SK-MEL-5 (cell line): ENCODE measurements around the gene ADD3. TPM values are rescaled to one million over a fixed set of nuclear protein-coding genes. Genes with fewer than 3 reads are reported as not detected.
"Not testable (repeated sequence)": the region's sequence is repeated elsewhere in the genome, so short reads cannot be mapped to it uniquely, and the experiment has no call there.

Experiments used
- DNase-seq: peaks from one replicate; pipeline ENCODE4 v3.0.0-alpha.2; 2016; ENCODE audit warnings: low read depth, low spot score
- in situ Hi-C: cut with HindIII; loops from 2 replicates; pipeline ENCODE4 v1.10.0; 2016; ENCODE audit warnings: low sequenced_read_pairs, high pct_unique_total_duplicates, low pct_unique_long_range_greater_than_20kb
- total RNA-seq: library from RNA; depleted of rRNA; stranded (reverse); fragments of >200 nt; shearing (Covaris generic); gene quantifications from 2 replicates; pipeline ENCODE4 v1.2.3, GENCODE V29; 2014

The ADD3 gene
- total RNA-seq, 1 experiment from 2014 or later = 131 TPM

DNA sequence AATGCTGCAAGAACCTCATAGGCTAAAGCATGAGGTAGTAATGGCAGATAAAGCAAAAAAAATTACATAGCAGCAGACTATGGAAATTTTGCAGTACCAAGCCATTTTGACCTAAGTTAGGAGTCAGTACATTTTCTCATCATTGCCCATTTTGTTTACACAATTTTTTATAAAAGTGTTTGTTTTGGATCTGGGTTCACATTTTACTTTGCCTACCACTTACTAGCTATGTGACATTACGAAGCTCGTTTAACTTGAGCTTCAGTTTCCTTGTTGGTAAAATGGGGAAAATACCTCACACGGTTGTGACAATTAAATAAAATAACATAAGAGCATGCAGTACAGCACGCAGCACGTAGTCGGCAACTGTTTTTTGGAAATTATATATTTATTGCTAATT lies 99.6 kb downstream of the ADD3 start:
- no peak for DNase-seq
- in situ Hi-C loops = no loop called here

DNA sequence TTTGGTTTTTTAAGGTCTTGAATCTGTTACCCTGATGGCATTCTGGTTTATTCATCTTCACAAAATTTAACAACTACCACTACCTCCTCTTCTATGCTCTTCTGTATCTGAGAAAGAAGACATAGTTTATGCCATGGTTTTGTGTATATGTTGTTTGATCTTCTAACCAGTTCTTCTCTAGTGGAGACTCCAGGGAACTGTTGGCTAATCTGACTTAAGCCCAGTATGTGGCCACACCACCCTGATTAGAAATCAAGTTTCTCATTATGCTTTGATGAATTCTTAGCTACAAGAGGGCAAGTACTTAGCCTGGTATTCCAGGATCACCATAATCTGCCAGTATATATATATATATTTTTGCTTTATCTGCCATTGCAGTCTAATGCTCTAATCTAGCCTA lies 100.1 kb downstream of the ADD3 start:
- in situ Hi-C loops = no loop called here
- no peak for DNase-seq

GRCh38 chr10:110109511-110109910 lies 101.7 kb downstream of the ADD3 start:
- no peak for DNase-seq
- in situ Hi-C loops = no loop called here

DNA sequence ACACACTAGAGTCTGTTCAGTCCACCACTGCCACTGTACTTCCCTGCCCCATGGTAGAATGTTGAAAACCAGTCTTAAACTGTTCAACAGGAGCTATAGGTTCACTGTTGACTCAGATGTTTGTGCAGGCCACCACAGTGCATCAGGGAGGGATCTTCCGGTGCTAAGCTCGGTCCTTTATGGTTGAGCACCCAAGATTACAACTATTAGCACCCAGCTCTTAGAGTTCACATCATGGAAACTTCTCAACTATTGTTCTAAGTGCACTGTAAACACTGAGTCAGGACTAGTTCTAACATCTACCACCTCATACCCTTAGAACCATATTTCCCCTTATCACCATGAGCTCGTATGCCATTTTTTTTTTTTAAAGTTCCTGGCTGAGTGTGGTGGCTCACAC lies 102.6 kb downstream of the ADD3 start:
- DNase-seq = no peak
- in situ Hi-C loops = no loop called here

GRCh38 chr10:110113670-110114337 lies 106.0 kb downstream of the ADD3 start:
- no peak for DNase-seq
- in situ Hi-C loops = no loop called here

DNA sequence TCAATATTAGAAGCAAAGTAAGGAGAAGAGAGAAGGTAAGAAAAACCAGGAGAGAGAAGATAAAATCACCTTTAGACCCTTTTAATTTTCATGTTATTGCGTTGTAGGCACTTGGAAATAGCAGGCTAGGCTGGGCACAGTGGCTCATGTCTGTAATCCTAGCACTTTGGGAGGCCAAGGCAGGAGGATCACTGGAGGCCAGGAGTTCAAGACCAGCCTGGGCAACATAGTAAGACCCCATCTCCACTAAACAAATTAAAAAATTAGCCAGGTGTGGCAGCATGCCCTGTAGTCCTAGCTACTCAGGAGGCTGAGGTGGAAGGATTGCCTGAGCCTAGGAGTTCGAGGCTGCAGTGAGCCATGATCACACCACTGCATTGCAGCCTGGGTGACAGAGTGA lies 106.9 kb downstream of the ADD3 start:
- in situ Hi-C loops, DNase-seq: not testable (repeated sequence)

DNA sequence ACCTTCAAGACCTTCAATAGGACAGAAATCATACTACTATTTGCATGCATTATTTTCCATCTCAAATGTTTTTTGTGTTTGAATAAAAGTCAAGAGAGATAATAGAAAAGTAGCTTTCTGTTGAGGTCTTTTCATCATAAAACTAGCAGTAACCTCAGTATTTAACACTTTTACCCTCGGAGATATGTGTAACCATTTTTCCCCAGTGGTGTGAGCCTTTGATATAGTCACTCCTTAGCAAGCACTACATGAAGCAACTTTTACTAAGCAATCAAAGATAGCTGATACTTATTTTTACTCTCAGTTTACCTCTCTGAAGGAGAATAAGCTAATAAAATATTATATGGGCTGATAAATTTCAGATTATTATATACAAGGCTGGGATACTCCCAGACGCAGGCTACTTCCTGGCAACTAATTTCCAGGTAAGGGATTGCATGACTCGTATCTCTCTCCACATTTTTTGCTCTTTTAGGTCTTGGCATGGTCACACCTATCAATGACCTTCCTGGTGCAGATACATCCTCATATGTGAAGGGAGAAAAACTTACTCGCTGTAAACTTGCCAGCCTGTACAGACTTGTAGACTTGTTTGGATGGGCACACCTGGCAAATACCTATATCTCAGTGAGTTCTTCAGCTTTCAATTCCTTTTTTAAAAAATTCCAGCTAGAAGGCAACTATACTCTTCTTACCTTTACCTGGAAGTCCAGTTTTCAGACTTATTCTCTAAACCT lies 108.2 kb downstream of the ADD3 start:
- in situ Hi-C loops = no loop called here
- DNase-seq = no peak

- in situ Hi-C loops = no loop called here
- no peak for DNase-seq
These were observed 111.3 kb downstream of the ADD3 start for GRCh38 chr10:110118891-110119621.

GRCh38 chr10:110123594-110123993 lies 115.8 kb downstream of the ADD3 start:
- in situ Hi-C loops = no loop called here
- DNase-seq = no peak

GRCh38 chr10:110129490-110129889 lies 121.7 kb downstream of the ADD3 start:
- in situ Hi-C loops = no loop called here
- no peak for DNase-seq

- no peak for DNase-seq
- in situ Hi-C loops = no loop called here
These were observed 127.1 kb downstream of the ADD3 start for GRCh38 chr10:110134917-110135316.

DNA sequence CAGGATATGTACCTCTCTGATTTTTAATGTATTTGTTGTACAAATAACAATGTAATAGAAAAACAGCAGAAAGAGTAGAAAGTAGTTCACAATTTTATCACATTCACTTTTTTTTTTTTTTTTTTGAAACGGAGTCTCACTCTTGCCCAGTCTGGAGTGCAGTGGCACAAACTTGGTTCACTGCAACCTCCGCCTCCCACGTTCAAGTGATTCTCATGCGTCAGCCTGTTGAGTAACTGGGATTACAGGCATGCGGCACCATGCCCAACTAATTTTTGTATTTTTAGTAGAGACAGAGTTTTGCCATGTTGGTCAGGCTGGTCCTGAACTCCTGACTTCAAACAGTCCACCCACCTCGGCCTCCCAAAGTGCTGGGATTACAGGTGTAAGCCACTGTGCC lies 128.1 kb downstream of the ADD3 start:
- in situ Hi-C loops, DNase-seq: not testable (repeated sequence)

- peak; percentile 84 for DNase-seq
- in situ Hi-C loops = no loop called here
These were observed 129.4 kb downstream of the ADD3 start for GRCh38 chr10:110137142-110137545.

DNA sequence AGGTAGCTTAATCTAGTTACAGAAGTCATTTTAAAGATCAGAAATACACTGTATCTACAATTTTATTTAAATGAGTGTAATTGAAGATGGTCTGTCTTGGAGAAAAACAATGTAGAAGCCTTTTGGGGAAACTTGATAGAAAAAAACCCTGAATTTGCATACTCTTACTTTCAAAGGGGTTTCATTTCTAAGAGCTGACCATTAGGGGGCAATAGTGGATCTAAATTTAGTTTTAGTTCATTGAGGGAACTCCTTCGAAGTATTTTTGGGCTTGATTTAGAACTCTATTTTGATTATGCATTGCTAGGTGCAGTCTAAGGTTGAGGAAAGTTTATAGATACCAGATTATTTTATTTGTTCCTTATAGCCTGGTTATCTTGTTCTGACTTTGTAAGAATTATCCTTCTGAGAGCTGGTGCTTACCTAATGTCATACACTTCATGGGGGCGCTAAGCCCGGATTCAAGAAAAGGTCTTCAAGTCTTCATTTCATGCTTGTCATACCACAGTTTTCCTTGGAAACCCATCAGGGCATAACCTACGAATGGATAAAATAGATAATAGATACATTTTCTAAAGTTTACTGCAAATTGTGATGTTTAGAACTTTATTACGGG lies 130.5 kb downstream of the ADD3 start:
- peak; percentile 77 for DNase-seq
- in situ Hi-C loops = no loop called here

- in situ Hi-C loops = no loop called here
These were observed 133.4 kb downstream of the ADD3 start for GRCh38 chr10:110141185-110141584.

GRCh38 chr10:110141871-110142635 lies 134.3 kb downstream of the ADD3 start:
- in situ Hi-C loops = no loop called here
- no peak for DNase-seq

More at GRCh38 chr10:110141185-110141584, 133.4 kb downstream of the ADD3 start:
- DNase-seq = no peak

DNA sequence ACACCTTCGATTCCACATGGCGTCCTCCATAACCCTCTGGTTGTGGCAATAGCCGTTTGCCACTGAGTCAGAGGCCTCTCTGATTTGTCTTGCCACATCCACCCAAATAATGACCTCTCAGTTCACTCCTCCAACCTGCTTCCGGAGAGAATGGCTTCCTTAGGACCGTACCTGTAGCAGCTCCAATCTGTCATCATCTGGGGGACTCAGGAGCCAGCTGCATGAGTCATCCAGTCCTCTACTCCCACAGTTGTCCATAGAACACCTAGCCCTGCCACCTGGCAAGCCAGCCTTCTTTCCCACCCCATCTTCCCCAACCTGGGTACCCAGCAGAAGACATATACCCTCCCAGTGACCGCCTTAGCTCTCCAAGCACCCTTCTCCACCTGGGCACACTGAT lies 135.2 kb downstream of the ADD3 start:
- no peak for DNase-seq
- in situ Hi-C loops = no loop called here

DNA sequence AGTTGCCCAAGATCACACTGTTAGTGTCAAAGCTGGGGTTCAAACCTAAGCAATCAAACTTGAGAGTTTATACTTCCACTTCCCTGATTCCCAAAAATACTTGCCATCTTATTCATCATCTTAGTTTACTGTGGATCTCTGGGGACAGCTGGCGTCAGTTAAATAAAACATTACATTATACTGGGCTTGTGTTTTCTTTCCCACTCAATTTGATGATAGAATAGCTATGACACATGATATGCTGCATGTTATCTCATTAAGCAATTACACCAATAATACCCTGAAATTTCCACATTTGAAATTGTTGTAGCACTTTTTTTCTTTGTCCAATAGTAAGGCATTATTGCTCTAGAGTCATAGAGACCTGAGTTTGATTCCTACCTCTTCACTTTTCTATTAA lies 136.7 kb downstream of the ADD3 start:
- in situ Hi-C loops = no loop called here
- no peak for DNase-seq
